GM10847 (cell line): ENCODE results near the gene MAPKAPK5.

Experiments
- POLR2A ChIP-seq: IDR thresholded peaks from 2 replicates; pipeline ENCODE4 v1.6.1; 2011; ENCODE audit not compliant: insufficient read length; ENCODE audit errors: extremely low read depth

The MAPKAPK5 gene

GRCh38 chr12:111823891-111824290 is 18.1 kb upstream of the MAPKAPK5 start:
- no peak for TF ChIP-seq POLR2A

GRCh38 chr12:111825509-111825908 is 16.5 kb upstream of the MAPKAPK5 start:
- no peak for TF ChIP-seq POLR2A

GRCh38 chr12:111826316-111826715 is 15.7 kb upstream of the MAPKAPK5 start:
- no peak for TF ChIP-seq POLR2A

GRCh38 chr12:111826992-111827391 is 15.0 kb upstream of the MAPKAPK5 start:
- TF ChIP-seq POLR2A: no peak

GRCh38 chr12:111827907-111828306 is 14.1 kb upstream of the MAPKAPK5 start:
- no peak for TF ChIP-seq POLR2A

GRCh38 chr12:111828338-111828979 is 13.6 kb upstream of the MAPKAPK5 start:
- TF ChIP-seq POLR2A: no peak

- TF ChIP-seq POLR2A: no peak
Observed at GRCh38 chr12:111838353-111838752, 3.7 kb upstream of the MAPKAPK5 start.

GRCh38 chr12:111840807-111841206 is 1.2 kb upstream of the MAPKAPK5 start:
- TF ChIP-seq POLR2A: no peak

- no peak for TF ChIP-seq POLR2A
Observed at GRCh38 chr12:111841236-111841749, 735 bp upstream of the MAPKAPK5 start.

- no peak for TF ChIP-seq POLR2A
Observed at GRCh38 chr12:111842556-111843396, 748 bp downstream of the MAPKAPK5 start.

- no peak for TF ChIP-seq POLR2A
Observed at GRCh38 chr12:111846016-111846415, 4.0 kb downstream of the MAPKAPK5 start.

GRCh38 chr12:111850526-111850925 is 8.5 kb downstream of the MAPKAPK5 start:
- TF ChIP-seq POLR2A: no peak

GRCh38 chr12:111858186-111858585 is 16.2 kb downstream of the MAPKAPK5 start:
- no peak for TF ChIP-seq POLR2A

- no peak for TF ChIP-seq POLR2A
Observed at GRCh38 chr12:111858778-111859177, 16.8 kb downstream of the MAPKAPK5 start.

GRCh38 chr12:111864913-111865312 is 22.9 kb downstream of the MAPKAPK5 start:
- no peak for TF ChIP-seq POLR2A

- TF ChIP-seq POLR2A: no peak
Observed at GRCh38 chr12:111867531-111867930, 25.5 kb downstream of the MAPKAPK5 start.
